Medulla oblongata (tissue), 1 donor: Measurements from ENCODE around the gene LZIC.
A peak's percentile ranks its signal among the peaks of the same experiment; 100 is the strongest.
"Not testable (repeated sequence)": the region's sequence is repeated elsewhere in the genome, so short reads cannot be mapped to it uniquely, and the experiment has no call there.

Experiments used
- DNase-seq: peaks from one replicate; pipeline ENCODE4 v3.0.0-alpha.2; 2015; ENCODE audit errors: extremely low spot score

LZIC gene

DNA sequence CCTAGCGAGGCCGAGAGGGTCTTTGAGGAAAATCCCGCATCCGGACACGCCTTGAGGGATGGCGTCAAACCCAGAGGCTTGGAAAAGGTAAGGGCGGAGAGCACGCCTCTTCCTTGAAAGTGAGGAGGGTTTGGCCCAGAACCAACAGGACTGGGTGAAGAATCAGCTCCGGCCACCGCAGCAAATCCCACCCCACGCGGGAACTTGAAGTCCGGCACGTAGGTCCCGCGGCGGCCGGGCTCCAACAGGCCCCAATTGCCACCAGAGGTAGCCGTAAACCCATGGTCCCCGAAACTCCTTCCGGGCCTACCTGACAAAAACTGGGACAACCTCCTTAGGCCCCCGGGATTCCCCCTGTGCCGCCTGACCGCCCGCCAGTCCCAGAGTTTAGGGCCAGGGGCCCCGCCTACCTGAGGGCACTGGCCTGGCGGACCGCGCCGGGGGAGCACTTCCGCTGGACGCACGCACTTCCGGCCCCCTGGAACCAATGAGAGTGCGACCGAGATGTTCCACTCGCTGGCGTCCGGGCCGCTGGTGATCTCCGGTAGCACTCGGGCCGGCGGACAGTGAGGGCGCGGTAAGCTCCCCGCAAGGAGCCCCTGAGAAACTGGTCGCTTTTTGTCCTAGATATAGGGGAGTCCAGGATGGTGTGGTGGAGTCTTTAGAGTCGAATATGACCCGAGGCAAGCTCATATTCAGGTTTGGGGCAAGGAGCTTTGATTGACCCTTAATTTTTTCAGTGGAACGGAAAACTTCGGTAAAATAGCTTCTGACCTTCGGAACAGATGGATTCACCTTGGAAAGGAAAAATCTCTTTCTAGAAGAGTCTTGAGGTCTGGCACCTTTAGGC lies at the start of gene LZIC, which contains the start of gene NMNAT1:
Gene LZIC, minus strand, starts transcription at position 453 of the 850 bp plus-strand sequence. CDS start 6,772 bp downstream, outside the sequence.
Gene NMNAT1, plus strand, starts transcription at position 537 of the 850 bp plus-strand sequence. CDS start 28,599 bp downstream, outside the sequence.
- peak; percentile 93 for DNase-seq

DNA sequence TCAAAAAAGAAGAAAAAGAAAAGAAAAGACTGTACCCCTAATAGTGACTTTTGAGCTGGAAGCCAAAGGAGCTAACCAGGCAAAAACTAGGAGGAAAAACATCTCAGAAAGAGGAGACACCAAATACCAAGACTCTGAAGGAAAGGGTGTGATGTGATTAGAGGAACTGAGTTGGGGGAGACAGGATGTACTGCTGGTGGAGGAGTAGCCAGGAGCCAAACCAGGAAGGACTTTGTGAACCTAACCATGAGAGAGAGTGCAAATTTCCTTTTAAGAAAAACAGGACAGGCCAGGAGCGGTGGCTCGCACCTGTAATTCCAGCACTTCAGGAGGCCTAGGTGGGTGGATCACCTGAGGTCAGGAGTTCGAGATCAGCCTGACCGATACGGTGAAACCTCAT lies 49.7 kb upstream of the LZIC start:
- DNase-seq = no peak

DNA sequence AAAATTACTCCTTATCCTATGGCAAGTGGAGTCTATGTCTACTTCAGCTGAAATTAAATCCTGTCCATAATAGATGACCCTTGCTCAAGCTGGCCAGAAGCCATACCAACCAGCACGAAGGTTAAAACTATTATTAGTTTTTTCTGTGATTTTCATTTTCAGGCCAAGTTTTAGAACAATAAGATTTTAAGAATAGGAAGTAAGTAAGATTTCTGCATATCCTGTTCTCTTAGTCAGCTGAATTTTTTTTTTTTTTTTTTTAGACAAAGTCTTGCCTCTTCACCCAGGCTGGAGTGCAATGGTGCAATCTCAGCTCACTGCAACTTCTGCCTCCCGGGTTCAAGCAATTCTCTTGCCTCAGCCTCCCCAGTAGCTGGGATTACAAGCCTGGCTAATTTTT lies 47.8 kb upstream of the LZIC start:
- no peak for DNase-seq

DNA sequence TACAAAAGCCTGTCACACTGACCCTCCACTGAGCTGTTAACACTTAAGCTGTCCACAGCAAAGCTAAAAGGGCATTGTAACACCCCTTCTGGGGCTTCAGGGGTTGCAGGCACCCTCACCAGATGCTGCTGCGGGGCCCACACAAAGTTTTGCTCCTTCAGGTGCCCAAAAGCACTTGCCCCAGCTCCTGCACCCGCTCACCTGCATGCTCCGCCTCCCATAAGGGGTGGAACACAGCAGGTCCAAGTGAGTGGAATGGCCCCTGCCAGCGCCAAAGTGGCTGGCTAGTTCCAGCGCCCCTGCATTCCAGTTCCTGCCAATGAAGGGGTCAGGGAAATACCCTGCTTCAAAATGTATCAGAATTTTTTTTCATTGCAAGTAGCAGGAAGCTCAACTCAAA lies 46.6 kb upstream of the LZIC start:
- DNase-seq = no peak

DNA sequence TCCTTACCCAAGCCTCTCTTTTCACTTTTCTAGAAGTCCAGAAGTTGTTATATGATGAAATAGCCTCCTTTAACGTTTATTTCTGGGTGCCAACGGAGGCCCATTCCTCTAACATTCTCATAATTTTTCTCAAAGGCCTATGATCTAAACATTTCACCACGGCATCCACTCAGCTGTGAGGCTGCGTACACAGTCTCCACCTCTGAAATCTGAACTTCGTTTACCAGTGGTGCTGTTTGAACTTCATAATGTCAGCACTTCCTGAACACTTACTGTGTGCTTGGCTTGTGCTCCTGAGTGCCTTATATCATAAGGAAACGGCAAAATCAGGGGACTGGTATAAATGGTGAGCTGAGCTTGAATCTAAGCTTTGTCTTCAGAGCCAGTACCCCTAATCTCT lies 41.8 kb upstream of the LZIC start:
- DNase-seq = no peak

DNA sequence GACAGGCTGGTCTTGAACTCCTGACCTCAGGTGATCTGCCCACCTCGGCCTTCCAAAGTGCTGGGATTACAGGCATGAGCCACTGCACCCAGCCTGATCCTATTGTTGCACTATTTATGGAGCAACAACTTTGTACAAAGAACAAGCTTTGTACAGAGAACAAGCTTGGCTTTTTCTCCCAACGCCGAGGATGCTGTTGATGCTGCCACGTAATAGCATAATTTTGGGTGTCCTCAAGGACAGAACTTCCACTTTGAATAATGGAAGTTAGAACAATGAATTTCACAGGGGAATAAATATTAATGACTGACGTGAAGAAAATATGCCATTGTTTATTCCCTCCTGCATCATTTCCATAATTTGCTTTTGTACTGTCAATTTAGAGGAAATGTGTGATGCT lies 41.1 kb upstream of the LZIC start:
- peak; percentile 63 for DNase-seq

DNA sequence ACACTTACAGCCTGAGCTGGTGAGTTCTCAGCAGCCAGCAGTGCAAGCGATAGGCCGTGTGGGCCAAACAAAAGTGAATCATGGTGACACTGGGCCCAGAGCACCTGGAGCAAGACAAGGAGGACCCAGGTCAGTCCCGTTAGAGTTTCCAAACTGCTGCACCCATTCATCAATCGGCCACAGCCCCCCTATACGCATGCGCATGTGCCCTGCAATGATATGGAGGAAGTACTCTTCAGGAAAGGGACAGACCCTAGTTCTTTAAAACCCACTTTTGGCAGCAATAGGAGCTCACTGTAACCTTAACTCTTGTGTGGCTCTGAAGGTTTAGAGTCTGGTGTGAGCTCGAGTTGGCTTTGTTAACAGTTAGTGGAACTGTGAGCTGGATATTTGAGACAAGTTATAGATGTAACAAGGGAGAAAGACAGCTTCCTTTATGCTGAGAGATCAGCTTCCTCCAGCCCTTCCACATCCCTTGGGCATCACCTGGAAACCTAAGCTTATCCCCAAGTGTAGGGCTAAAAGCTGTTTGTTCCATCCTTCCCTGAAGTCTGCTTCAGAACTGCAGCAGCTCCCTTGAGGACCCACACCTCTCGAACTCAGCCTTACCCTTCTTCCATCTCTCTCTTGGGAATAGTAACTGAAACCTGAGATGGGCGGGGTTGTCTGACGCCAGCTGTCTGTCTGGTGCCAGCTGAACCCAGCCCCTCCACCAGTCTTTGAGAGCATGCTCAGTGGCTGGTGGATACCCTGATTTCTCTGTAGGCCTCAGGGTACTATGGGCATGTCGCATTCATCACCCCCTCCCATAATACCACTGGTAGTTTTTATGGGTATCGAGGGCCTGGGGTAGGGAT lies 17.7 kb upstream of the LZIC start:
- DNase-seq = no peak

DNA sequence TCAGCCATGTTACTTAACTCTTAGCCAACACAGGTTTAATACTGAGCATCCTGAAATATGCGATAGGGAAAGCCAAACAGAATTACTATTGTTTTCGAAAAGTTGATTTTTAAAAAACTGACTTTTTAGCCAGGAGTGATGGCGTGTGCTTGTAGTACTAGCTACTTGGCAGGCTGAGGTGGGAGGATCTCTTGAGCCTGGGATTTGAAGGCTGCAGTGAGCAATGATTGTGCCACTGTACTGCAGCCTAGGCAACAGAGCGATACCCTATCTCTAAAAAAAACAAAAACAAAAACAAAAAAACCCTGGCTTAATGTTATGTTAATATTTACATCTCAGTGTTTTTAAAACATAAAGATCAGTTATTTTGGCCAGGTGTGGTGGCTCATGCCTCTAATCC lies 16.8 kb upstream of the LZIC start:
- DNase-seq = no peak

DNA sequence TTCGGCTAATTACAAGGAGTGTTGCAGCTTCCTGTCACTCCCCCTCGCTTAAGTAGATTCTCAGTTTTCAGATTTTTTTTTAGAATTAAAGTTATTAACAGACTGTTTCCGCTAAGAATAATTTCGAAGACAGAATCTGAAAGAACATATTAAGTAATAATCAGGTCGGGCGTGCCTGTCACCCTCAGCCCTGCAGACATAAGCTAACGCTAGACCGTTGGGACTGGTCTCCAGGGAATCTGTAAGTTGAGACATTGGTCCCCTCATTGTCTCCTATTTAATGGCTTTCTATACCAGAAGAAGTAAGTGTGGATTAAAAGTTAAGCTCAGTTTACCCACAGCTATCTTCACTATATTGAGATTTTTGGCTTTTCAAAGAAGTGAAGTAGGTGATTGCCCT lies 14.5 kb upstream of the LZIC start:
- no peak for DNase-seq

DNA sequence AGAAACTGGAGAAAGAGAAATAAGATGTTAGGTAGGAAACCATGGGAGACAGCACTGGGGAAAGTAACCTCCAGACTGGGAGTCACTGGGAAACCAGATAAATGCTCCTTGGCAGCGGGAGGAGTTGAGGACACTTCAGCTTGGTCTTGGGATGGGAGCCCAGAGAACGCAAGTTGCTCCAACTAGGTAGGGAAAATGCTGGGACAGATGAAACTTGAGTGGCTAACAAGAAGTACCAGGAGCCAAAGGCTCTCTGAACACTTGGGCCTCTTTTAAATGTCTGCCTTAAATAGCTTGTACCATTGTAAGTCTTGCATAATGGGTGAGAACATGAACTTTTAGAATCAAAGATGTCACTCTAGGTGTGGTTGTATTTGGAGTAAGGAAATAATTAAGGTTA lies 3.1 kb upstream of the LZIC start:
- DNase-seq = no peak

DNA sequence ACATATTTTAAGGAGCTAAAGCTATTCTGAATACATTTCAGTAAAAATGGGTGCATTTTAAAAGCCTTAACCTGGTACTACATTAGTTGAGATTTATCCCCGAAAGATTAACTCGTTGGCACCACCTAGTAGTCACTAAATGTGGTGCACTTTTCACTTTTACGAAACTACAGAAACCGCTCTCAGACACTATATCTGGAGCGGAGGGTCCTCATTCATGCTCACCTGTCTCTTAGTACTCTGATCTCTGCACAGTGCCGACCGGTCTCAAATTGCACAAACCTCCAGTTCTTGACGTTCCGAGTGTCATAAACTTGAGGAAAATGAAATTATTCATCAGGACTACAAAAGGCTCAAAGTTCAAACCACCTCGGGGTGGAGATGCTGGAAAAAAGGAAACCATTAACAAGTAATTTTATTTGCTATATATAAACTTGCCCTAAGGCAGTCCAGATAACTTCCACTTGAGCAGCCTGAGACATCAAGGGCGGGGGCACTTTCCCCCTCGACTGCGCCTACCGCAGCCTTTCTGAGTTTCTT lies 722 bp downstream of the LZIC start:
- peak; percentile 30 for DNase-seq

DNA sequence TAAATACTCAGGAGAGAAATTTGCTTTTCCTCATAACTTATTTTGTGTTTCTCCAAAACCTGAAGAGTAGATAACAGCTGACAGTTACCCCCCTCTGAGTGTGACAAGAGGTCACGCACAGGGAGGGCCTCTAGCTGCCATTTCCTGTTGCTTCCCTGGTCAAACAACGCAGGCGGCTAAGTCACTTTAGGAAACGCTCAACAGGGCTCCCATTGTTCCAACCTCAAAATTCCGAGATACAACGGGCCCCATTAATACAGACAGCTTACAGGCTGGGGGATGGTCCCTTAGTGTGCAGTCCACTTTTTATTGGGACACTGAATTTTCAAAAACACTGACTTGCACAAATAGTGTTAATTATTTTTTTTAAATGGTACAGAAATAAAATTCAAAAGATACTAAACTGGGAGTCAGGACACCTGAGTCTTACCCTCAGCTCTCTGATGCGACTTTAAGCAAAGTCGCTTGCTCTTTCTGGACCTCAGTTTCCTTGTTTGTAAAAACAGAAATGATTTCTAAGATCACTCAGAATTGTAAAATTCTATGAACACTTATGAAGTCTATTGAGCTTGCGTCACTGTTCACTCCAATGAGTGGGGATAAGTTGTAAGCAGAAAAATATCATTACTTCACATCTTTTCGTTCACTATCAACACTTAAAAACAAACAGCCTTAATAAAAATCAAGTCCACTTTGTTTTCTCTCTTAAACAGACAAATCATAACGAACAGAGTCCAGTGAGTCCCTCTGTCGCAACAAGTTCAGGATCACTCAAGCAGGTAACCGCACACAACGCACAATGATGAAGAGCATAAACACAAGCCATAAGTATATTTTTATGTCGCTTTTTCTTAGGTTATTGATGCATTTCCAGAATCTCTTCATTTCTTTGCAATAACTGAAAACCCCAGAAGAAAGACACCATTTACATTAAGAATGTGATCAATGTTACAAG lies 13.5 kb downstream of the LZIC start:
- peak; percentile 91 for DNase-seq

DNA sequence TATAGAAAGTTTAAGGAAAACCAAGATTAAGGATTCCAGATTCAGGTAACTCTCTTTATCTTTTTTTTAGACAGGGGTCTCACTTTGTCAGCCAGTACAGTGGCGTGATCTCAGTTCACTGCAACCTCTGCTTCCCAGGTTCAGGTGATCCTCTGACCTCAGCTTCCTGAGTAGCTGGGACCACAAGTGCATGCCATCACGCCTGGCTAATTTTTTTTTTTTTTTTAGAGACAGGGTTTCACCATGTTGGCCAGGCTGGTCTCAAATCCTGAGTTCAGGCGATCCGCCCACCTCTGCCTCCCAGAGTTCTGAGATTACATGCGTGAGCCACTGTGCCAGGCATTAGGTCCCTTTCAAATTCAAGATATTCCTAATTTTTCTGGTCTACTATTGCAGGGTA lies 15.9 kb downstream of the LZIC start:
- DNase-seq = no peak

DNA sequence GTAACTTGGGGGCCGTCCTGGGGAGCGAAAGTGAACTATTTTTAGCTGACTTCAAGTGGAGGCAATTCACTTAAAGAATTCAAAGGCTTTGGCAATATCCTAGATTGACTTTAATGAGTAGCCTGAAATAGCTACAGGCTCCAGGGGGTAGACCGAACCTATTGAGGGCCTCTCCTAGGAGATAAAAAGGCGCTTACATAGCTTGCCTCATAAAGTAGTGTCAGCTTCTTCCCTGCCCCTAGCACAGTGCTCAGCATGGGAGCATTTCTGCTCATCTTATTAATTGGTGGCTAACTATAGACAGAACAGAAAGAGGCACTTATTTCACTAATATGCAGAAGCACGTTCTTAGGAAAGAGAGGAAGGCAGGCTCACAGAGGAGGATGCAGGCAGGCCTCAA lies 20.8 kb downstream of the LZIC start:
- no peak for DNase-seq

DNA sequence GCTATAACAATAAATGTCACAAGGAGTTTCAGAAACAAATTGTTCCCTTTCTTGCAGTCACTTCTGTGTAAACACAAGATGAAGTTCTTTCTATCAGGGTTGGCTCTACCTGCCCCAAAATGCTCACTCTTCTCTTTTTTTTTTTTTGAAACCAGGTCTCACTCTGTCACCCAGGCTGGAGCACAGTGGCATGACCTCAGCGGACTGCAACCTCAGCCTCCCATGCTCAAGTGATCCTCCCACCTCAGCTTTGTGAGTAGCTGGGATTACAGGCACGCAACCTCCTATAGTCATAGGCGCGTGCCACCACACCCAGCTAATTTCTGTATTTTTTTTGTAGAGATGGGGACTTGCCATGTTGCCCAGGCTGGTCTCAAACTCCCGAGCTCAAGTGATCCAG lies 22.6 kb downstream of the LZIC start:
- no peak for DNase-seq

DNA sequence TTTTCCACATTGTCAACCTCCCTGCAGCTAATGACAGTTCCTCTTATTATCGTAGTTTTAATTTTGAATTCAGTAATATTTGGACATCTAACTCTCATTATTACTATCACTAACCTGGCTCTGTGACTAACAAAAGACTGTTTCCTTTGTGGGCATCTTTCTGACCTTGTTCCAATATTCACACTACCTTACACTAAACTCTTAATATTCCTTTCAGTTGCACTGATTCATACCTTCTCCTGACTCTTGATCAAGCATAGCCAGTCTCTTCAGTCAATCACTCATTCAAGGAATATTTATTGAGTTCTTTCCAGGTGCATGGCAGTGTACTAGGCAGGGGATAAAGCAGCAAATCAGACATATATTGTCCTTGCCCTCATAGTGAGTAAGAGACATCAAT lies 25.3 kb downstream of the LZIC start:
- no peak for DNase-seq

DNA sequence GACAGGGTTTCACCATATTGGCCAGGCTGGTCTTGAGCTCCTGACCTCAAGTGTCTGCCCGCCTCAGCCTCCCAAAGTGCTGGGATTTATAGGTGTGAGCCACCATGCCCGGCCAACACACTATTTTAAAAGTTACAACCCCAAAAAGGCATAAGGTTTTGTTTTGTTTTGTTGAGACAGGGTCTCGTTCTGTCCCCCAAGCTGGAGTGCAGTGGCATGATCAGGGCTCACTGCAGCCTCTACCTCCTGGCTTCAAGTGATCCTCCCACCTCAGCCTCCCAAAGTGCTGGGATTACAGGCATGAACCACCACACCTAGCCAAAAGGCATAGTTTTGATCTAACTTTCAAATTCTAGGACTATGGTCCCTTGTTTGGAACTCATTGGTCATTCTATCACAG lies 25.7 kb downstream of the LZIC start:
- not testable (repeated sequence) for DNase-seq

DNA sequence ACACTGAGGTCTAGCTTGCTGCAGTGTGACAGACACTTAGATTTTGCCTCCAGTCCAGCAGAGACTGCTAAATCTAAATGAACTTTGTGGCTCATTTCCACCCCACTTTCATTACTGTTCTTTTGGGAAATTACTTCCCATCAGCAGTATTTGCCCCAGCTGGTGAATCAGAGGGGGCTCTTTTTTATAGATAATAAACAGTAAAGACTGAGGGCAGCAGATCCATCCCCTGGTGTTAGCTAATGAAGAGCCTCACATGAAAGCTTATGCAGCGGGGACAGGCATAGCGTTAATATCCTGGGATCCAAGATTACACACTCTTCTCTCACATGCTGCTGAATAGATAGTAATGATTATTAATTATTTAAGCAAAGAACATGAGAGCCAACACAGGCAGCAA lies 26.7 kb downstream of the LZIC start:
- no peak for DNase-seq

DNA sequence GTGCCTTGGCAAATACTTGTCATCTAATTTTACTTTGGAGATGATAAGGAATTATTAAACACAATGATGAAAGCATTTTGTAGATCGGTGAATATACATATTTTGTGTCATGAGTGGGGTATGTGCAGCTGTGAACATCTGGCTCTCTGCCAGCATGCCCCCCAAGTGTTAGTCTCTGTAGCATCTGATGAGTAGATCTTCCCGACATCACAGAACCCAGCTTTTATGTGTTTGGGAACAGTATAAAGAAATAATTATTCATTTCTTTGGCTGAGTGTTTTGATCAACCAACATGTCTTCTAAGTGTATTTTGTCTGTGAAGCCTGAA lies 28.6 kb downstream of the LZIC start:
- no peak for DNase-seq

DNA sequence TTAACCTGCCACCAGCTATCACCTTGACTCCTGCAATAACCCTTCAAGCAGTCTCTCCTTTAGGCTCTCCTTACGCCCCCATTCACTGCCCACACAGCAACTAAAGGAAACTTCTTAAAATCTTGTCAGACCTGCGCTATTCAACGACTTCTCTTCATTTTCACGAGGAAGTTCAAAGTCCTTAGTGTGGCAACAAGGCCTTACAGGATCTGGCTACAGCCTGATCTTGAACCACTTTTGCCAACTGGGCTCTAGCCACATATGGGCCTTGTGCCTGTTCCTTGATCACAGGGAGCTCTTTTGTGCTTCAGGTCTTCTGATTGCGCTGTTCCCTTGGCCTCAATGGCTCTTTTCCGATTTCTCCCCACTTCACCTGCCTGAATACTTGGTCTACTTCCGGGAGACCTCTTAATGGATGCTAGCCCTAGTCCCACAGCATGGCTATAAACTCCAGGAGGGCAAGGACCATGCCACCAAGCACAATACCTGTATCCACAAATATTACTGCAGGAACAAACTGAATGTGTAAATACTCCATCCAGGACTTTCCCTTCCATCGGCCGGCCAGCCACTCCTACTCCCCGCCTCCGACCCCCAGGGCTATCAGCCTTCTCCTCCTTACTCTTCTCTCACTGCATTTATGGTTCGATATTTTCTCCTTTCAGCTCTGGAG lies 30.8 kb downstream of the LZIC start:
- peak; percentile 2 for DNase-seq
